ENCODE results near the gene SH3YL1. TPM values are rescaled to one million over a fixed set of nuclear protein-coding genes. Genes with fewer than 3 reads are reported as not detected.

The SH3YL1 gene
- total and polyA plus RNA-seq, 2 of the 4 experiments (the other 2 are of a cell fraction): 18.1 to 21.2 TPM

- H3K4me3 ChIP-seq (ENCODE audit: insufficient read depth, low read depth, low read length): no peak overlapping the region
- no peak overlapping the region for H2BK15ac ChIP-seq (ENCODE audit: low read depth, low read length)
- no TSS peak for BruUV-seq (replicated peaks)
- no peak overlapping the region for H3K4ac ChIP-seq (ENCODE audit: low read depth, low read length)
- H3K27ac ChIP-seq (ENCODE audit: insufficient read depth, low read length): no peak overlapping the region
- no peak overlapping the region for H3K9ac ChIP-seq (ENCODE audit: low read depth, low read length)
- no peak overlapping the region for H2AK9ac ChIP-seq (replicated peaks; ENCODE audit: low read depth, low read length, poor library complexity)
- H2BK5ac ChIP-seq (ENCODE audit: low read depth, low read length, poor library complexity, severe bottlenecking): no peak overlapping the region
- dilution Hi-C loops (cut with HindIII; ENCODE audit: low sequenced_read_pairs, unreplicated experiment) (no loop called here), intact Hi-C loops (cut with micrococcal nuclease) (no loop called here), in situ Hi-C loops (cut with MboI; ENCODE audit: low sequenced_read_pairs) (loop anchor here (10.0 kb wide), 2 partner anchors 416 to 1296 kb away; no protein-coding TSS in a partner anchor)
- CTCF ChIA-PET: no interaction called here
- H2BK20ac ChIP-seq (ENCODE audit: low read depth, low read length): no peak overlapping the region
- POLR2A ChIA-PET (ENCODE audit: unreplicated experiment): no interaction called here
- no peak overlapping the region for H2BK120ac ChIP-seq (ENCODE audit: low read depth, low read length)
- no peak overlapping the region for H3K56ac ChIP-seq (ENCODE audit: extremely low read depth, insufficient read depth, low read length)
- ATAC-seq (ENCODE audit: low read depth) (no peak), DNase-seq (no peak)
- H3K27me3 ChIP-seq (ENCODE audit: control insufficient read depth, insufficient read depth, low read length): no peaks in the 10 kb centered on the region
- H4K8ac ChIP-seq (ENCODE audit: low read depth in 2 of 2, low read length in 2 of 2): no peak overlapping the region
- no peak overlapping the region for H3K4me2 ChIP-seq (ENCODE audit: low read depth, low read length)
- H3K14ac ChIP-seq (replicated peaks; ENCODE audit: low read depth, low read length): no peak overlapping the region
- H2AK5ac ChIP-seq (ENCODE audit: low read depth, low read length): no peak overlapping the region
- no peak overlapping the region for H2AFZ ChIP-seq (replicated peaks; ENCODE audit: low read length, poor library complexity)
- H4K91ac ChIP-seq (ENCODE audit: insufficient read depth, low read depth, low read length): no peak overlapping the region
- H3K18ac ChIP-seq (ENCODE audit: low read depth, low read length): no peak overlapping the region
- H3K36me3 ChIP-seq (ENCODE audit: control insufficient read depth, insufficient read depth, low read length): peaks cover 22% of the 10 kb centered on the region
- H4K5ac ChIP-seq (ENCODE audit: low read depth, low read length): no peak overlapping the region
- no CpG with 5 or more reads among the region's 2 CpGs for WGBS, 2 experiments (ENCODE audit: extremely low coverage in 2 of 2, insufficient read length in 1 of 2)
- H3K23ac ChIP-seq (ENCODE audit: low read depth, low read length): no peak overlapping the region
- TF ChIP-seq CHD1 (IDR thresholded peaks at IDR 0.05; ENCODE audit: low read depth, low read length): no peak
- TF ChIP-seq RCOR1 (IDR thresholded peaks at IDR 0.05; ENCODE audit: insufficient replicate concordance, low read length): no peak
- no peak for TF ChIP-seq ELK1 (IDR thresholded peaks at IDR 0.05; ENCODE audit: borderline replicate concordance, low read depth, low read length)
- TF ChIP-seq BHLHE40 (IDR thresholded peaks at IDR 0.05; ENCODE audit: low read depth, low read length): no peak
- TF ChIP-seq SMC3 (IDR thresholded peaks at IDR 0.05; ENCODE audit: low read depth, low read length): no peak
- TF ChIP-seq FOS (IDR thresholded peaks at IDR 0.05; ENCODE audit: low read depth, low read length): no peak
- no peak for TF ChIP-seq CEBPB (IDR thresholded peaks at IDR 0.05; ENCODE audit: low read depth, low read length)
- TF ChIP-seq RFX5 (IDR thresholded peaks at IDR 0.05; ENCODE audit: low read depth, low read length): no peak
- TF ChIP-seq RAD21 (IDR thresholded peaks at IDR 0.05; ENCODE audit: low read length): no peak
- TF ChIP-seq CTCF (conservative IDR thresholded peaks at IDR 0.05; ENCODE audit: low read depth, low read length): no peak
- no peak for TF ChIP-seq MXI1 (IDR thresholded peaks at IDR 0.05; ENCODE audit: borderline replicate concordance, low read depth, low read length)
- TF ChIP-seq MAZ (IDR thresholded peaks at IDR 0.05; ENCODE audit: borderline replicate concordance, low read depth, low read length): no peak
- no peak for TF ChIP-seq POLR2A (IDR thresholded peaks at IDR 0.05; ENCODE audit: low read depth, low read length)
- TF ChIP-seq USF2 (IDR thresholded peaks at IDR 0.05; ENCODE audit: low read depth, low read length): no peak
- no peaks in the 10 kb centered on the region for H4K20me1 ChIP-seq (ENCODE audit: insufficient read depth, low read length)
- H3K9me3 ChIP-seq (ENCODE audit: control insufficient read depth, insufficient read depth, low read length): no peaks in the 10 kb centered on the region
- no peaks in the 10 kb centered on the region; the same call in 1 of the 2 replicates for H3K4me1 ChIP-seq (ENCODE audit: control insufficient read depth, insufficient read depth, low read length)
- no peaks in the 10 kb centered on the region for H3K79me1 ChIP-seq (ENCODE audit: low read depth in 1 of 2, low read length in 2 of 2)
- H3K9me1 ChIP-seq (ENCODE audit: insufficient read depth, low read length): 0 out of 2 replicates have a peak, but pooled peaks cover 3% of the 10 kb centered on the region
Measured at GRCh38 chr2:248724-249123, 15.1 kb downstream of the SH3YL1 start.

All from IMR-90 (cell line).